Measurements from ENCODE around the gene SLC27A1.

GRCh38 chr19:17447704-17448130 is 22.6 kb upstream of the SLC27A1 start:
- no peak for TF ChIP-seq EZH2 (IDR thresholded peaks at IDR 0.05; ENCODE audit: insufficient read depth, low read length)
- TF ChIP-seq, protein P1, sequence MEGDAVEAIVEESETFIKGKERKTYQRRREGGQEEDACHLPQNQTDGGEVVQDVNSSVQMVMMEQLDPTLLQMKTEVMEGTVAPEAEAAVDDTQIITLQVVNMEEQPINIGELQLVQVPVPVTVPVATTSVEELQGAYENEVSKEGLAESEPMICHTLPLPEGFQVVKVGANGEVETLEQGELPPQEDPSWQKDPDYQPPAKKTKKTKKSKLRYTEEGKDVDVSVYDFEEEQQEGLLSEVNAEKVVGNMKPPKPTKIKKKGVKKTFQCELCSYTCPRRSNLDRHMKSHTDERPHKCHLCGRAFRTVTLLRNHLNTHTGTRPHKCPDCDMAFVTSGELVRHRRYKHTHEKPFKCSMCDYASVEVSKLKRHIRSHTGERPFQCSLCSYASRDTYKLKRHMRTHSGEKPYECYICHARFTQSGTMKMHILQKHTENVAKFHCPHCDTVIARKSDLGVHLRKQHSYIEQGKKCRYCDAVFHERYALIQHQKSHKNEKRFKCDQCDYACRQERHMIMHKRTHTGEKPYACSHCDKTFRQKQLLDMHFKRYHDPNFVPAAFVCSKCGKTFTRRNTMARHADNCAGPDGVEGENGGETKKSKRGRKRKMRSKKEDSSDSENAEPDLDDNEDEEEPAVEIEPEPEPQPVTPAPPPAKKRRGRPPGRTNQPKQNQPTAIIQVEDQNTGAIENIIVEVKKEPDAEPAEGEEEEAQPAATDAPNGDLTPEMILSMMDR (IDR thresholded peaks at IDR 0.05; ENCODE audit: insufficient read depth, low read depth, low read length), result no peak
